HPDE6-E6E7 (cell line): ENCODE data around the gene SLC1A7.

Experiments used
- DNase-seq: peaks from one replicate; pipeline ENCODE4 v3.0.0; 2011; ENCODE audit warnings: missing footprints; ENCODE audit errors: extremely low spot score

SLC1A7 gene

DNA sequence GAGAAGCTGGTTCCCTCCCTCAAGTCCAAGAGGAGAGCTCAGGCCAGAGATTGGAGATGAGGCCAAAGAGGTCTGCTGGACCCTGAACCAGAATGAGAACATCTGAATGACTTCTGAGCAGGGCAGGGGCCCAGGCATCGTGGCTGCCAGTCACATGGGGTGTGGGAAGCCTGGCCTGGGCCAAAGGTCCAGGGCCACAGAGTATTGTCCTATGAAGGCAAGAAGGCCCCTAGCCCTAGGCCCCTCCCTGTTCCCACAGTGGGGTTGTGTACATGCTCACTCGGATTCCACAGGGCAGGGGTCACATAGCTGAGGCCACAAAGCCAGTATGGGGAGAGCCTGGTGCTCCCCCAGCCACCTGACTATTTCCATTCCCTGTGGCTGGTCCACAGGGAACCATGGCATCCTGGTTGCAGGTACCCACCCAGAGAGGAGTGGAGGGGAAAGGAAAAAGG is 18.5 kb upstream of the SLC1A7 start:
- no peak for DNase-seq

DNA sequence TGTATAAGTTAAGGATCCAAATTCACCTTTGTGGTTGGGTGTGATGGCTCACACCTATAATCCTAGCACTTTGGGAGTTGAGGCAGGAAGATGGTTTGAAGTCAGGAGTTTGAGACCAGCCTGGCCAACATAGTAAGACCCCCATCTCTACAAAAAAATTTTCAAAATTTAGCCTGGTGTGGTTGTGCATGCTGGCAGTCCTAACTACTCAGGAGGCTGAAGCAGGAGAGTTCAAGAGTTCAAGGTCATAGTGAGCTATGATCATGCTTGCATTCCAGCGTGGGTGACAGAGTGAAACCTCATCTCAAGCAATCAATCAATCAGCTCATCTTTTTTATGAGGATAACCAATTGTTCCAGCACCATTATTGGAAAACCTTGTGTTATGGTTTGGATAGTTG is 16.5 kb upstream of the SLC1A7 start:
- no peak for DNase-seq

DNA sequence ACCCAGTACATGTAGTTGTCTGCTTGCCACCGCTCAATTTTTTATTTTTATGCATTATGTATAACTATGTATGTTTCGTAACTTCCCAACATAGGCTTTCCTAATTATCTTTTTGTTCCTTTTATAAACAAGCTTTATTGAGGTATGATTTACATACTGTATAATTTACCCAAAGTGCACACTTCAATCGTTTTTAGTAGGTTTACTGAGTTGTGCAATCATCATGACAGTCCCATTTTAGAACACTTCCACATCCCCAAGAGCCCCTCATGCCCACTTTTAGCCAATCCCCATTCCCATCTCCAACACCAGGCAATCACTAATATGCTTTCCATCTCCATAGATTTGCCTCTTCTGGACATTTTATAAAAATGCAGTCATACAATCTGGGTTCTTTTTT is 14.3 kb upstream of the SLC1A7 start:
- DNase-seq = no peak

DNA sequence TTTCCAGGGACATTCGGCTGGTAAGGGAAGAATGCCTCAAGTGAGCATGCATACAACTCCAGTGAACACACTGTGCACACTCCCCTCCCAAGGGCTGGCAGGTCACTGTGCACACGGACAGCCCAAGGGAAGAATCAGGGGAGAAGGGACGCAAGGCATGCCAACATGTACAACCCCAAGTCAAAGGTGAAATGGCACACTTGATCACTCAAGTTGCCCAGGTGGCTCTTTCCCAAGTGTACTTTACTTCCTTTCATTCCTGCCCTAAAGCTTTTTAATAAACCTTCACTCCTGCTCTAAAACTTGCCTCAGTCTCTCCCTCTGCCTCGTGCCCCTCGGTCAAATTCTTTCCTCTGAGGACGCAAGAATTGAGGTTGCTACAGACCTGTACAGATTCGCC is 13.5 kb upstream of the SLC1A7 start:
- DNase-seq = no peak

DNA sequence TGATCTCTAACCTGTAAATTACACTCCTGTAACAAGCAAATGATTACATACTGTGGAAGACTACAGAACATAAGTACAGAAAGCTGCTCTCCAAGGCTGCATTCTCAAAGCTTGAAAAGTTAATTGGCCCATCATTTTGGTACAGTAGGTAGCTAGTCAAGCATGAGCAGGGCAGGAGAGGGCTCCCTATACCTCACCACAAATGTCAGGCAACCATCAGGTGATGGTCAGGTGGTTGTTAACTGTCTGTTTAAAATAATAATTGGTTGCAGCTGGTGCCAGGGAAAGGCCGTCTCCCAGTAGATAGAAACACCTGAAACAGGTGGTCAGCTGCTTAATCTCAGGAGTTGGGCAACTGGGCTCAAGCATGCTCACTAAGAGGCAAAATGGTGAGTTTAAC is 13.1 kb upstream of the SLC1A7 start:
- no peak for DNase-seq

DNA sequence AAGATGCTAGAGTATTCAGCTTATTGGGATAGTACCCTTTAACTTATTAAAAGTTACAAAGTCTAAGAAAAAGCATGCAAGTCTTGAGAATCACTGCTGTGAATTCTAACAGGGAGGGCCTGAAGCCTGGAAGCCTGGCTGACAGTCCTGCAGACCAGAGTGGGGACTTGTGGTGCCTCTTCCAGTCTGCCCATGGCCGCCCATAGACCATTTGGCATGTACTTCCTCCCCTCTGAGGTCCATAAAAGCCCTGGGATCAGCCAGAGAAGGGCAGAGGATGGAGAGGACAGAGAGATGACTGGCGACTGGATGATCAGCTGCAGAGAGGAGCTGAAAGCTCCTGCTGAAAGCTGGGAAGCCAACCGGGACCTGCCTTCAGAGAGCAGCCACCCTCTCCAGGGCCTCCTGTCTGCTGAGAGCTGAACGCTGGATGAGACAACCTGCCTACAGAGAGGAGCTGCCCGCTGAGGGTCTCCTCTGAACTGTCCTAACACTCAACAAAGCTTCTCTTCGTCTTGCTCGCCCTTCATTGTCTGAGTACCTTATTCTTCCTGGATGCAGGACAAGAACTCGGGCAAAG is 12.5 kb upstream of the SLC1A7 start:
- DNase-seq = no peak

DNA sequence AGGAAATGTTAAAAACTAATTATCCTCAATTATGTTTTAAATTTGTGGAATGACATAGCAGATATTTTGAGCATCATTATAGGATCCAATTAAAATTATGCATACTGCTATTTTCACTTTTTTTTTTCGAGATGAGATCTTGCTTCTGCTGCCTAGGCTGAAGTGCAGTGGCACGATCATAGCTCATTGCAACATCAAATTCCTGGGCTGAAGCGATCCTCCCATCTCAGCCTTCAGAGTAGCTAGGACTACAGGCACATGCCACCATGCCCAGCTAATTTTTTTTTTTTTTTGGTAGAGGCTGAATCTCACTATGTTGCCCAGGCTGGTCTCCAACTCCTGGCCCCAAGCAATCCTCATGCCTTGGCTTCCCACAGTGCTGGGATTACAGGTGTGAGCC is 11.3 kb upstream of the SLC1A7 start:
- DNase-seq = no peak

DNA sequence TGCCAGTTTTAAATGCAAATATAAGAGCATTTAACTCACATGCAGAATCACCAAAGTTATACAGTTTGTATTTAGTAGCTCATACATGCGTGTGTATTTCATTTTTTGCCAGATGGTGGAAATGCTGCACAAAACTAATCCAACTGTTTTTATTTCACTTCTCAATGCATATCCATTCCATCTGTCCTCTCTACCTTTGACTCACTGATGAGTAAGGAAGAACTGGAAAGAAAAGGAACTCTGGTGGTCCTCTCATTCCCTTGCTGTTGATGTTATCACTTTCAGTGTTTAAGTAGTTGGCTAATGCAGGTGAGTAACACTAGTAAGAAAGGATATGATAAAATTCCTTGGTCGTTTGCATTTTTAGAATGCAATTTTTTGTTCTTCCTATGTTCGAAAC is 5.7 kb upstream of the SLC1A7 start:
- DNase-seq = no peak

DNA sequence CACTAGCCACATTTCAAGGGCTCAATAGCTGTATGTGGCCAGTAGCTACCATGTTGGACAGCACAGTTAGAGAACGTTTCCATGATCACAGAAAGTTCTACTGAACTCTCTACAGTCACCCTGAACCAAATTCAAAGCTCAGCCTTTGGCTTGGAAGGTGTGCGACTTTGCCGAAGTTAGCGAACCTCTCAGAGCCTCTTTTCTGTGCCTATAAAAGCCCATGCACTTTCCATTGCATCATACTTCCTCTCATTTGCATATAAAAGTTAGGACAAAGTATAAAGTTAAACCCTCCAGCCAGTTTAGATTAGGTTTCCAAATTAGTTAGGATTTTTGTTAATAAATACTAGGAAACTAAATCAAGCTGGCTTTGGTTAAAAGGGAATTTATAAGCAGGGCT is 4.7 kb upstream of the SLC1A7 start:
- DNase-seq = no peak

DNA sequence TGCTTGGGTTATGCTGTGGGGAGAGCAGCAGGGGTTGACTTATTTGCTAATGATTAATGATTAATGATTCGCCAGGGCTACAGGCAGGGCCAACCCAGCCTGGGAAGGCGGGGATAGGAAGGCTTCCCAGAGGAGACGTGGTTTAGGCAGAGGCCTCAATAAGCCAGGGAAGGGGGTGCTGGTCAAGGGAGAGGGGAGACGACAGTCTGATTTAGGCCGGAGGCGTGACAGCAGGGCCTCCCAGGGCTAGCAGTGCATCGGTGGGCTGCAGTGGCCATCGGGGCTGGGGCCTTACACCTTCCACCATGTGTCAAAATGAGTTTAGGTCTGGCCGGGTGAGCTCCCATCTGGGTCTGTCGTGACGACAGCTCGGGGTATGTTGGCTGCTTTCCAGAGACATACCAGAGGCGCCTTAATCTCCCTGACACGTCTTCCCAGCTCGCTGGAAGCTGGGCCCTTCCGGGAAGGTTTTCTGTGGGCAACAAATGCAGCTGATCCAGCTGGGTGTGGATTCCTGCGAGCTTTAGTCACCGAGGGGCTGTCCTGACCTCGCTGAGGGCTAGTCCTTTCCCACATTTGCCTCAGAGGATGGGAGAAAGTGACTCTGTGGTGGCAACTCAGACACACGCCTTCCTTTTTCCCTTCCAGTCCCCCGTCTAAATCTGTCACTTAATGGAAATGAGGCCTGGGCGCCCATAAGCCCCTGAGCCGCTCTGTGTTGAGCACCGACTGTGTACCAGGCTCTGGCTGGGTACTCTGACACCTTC is 3.7 kb upstream of the SLC1A7 start:
- peak; percentile 97 for DNase-seq

DNA sequence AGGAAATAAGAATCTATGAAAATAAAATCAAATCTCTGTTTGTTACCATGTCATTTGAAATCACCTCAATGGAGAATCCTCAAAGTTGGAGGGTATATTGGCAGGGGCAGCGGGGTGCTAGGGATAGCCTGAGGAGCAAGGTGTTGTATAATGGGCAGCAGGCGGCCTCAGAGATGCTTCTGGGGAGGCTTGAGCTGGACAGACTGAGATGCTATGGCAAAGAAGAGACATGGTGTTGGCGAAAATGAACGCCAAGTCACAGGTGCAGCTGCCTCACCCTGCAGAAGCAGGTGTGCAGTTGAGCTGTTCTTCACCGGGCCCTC is 3.1 kb upstream of the SLC1A7 start:
- DNase-seq = no peak

DNA sequence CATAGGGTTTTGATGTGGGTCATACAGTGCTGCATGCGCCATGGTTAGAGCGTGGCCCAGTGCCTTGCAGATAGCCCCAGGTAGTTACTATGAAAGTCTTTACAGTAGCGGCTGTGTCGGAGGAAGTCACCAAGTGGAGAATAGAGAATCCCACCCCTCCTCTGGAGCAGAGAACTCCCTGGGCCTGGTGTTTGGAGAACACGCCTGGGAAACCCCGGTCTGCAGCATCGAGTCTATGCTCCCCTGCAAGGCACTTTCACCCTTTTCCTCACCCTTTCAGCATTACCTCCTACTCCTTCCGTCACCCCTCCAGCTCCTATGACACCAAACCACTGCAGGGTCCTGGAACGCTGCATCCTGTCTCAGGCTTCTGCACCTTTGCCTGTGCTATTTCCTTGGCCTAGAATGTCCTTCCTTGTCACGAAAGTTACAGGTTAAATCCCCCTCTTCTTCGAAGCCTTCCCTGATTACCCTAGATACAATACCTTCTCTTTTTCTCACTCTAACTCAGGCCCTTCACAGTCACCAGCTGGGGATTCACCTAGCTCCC is 2.7 kb upstream of the SLC1A7 start:
- no peak for DNase-seq

DNA sequence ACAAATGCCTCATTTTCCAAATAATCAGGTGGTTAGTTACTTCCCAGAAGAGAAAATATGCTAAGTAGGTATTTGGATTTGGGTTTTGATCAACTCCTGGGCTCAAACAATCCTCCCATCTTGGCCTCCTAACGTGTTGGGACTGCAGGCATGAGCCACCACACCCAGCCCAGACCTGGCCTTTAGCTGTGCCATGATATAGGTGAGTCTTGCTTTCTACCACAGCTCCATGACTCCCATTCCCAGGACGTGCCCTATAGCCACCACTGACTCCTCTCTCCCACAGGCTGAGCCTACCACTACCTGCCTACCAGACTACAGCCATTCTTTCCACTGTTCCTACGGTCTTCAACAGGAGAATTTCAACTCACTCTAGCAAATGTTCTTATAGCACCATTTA is 1.8 kb upstream of the SLC1A7 start:
- no peak for DNase-seq

DNA sequence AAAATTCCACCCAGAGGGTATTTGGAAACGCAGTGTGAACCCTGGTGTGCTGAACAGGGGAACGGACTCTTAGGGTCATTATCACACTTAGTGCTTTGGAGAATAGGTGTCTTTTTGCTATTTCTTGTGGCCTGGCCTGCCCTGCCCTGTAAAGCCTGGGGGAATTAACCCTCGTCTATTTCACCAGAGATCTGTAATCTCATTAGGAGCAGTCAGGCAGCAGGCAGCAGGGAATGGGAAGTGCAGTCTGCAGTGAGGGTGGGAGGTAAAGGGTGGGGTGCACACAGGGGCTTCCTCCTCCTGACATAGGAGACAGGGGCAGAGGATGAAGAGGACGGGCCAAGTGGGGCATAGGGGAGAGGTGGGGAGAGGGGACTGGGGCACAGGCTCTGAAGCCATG is 1.1 kb upstream of the SLC1A7 start:
- DNase-seq = no peak

DNA sequence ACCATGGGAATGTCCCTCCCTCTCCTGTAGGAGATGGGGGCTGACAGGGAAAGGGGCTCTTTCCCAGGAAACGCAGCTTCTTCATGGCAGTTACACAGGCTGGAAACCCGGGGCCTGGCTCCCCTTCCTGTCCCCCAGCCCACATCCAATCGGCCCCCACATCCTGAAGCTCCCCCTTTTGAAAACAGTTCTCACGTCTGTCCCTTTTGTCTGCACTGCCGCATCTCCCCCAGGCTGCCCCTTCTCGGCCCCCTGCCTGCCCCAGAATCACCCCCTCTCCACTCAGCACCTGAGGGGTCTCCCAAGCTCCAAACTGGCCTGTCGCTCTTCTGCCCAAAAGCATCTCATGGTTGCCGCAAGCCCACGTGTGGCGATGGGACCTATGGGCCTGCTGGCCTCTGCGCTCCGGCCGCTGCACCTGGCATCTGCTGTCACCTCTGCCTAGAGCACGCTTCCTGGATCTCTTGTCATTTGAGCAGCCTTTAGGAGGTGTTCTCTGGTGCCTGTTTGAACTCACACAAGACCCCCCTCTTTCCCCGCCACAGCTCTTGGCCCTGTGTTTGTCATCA is 867 bp downstream of the SLC1A7 start:
- DNase-seq = no peak

DNA sequence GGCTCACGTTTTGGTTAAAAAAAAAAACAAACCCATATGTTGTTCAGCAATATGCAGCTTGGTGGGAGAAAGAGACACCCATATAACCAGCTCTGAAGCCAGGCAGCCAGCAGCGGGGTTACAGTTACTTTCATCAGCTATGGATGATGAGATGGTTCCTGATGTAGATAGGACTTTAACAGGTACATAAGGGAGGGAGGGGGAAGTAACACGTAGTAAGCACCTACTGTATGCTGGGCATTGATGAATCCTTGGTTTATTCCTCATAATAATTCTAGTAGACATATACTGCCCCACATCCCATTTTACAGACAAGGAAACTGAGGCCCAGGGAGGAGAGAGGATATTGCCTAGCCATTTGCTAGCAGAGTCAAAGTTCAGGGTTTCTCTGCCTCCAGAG is 2.0 kb downstream of the SLC1A7 start:
- DNase-seq = no peak

DNA sequence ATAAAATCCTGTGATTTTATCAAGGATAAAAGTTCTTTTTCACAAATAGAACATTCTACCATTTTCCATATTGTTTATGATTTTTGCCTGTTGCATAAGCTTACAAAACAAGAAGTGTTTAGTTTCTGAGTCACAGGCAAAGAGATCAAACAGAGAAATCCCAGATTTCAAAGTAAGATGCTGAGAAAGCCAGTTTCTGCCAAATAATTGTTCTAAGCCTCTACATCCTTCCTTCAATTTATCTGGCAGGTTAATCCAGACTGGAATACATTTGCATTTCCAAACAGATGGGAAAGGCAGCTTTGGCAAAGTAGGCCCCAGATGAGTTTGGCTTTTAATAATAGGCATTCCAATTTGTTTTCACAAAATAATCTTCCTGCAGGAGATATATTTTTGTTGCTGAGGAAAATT is 2.5 kb downstream of the SLC1A7 start:
- DNase-seq = no peak

DNA sequence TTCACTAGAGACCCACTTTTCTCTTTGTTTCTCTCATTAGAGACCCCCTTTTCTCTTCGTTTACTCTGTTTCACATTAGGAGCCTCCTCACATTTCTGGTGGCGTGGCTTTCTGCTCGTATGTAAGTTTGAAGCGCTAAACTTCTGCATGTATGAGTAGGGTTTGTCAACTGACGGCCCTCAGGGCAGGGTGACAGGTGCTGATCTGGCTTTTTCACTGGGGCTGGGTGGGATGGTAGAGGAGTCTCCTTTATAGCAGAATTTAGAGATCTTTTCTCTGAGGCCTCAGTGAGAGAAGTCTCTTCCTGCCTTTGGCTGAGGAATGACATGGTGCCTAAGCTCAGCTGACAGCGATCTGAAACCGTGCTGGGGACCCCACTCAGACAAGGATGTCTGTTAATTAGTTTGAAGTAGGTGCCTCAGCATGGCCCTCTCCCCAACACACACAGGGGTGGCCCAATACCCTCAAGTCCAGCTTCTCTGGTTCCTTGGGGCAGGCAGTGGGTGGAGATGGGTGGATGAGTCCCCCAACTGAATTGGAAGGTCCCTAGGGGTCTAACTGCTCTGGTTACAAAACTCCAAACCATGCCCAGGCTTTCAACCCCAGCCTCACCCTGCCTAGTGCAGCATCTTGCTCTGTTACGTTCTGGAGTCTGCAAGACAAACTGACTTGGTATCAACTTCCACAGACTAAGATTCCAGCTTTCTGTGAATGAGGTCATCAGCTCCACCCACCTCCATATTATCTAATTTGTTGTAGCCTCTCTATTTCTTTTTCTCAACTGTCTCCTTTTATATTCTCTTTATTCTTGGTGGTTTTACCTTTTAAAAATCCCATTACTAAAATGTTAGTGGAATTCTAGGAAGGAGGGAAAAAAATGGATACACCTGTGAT is 3.2 kb downstream of the SLC1A7 start:
- DNase-seq = no peak

DNA sequence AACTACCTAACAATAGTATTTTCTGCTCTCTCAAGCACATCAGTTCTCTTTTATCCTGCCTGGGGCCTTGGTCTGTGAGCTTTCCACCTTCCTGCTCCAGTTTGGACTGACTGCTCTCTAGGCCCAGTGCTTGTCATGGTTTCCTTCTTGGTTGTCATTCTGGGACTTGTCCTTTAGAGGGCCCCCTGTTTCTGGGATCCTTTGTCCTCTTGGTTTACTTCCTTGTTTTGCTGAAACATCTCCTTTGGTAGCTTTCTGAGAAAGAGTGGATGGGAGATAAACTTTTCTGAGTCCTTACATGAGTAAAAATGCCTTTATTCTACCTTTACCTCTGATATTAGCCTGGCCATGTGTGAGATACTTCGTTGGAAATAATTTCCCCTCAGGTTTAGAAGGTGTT is 4.7 kb downstream of the SLC1A7 start:
- no peak for DNase-seq

DNA sequence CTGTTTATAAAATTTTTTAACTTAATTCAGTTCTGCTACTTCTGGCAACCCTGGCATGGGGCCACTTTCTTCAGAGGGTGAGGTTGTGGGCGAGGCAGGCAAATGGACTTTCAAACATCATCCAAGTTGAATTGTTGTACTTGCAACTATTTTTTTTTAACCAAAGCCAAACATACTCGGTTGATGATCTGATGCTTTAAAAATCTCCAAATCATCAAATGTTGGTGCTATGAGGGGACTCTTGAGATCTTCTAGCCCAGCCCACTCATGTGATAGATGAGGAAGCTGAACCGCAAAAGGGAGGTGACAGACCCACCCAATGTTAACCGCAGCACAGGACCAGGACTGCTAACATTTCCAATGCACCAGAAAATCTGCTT is 6.7 kb downstream of the SLC1A7 start:
- no peak for DNase-seq

DNA sequence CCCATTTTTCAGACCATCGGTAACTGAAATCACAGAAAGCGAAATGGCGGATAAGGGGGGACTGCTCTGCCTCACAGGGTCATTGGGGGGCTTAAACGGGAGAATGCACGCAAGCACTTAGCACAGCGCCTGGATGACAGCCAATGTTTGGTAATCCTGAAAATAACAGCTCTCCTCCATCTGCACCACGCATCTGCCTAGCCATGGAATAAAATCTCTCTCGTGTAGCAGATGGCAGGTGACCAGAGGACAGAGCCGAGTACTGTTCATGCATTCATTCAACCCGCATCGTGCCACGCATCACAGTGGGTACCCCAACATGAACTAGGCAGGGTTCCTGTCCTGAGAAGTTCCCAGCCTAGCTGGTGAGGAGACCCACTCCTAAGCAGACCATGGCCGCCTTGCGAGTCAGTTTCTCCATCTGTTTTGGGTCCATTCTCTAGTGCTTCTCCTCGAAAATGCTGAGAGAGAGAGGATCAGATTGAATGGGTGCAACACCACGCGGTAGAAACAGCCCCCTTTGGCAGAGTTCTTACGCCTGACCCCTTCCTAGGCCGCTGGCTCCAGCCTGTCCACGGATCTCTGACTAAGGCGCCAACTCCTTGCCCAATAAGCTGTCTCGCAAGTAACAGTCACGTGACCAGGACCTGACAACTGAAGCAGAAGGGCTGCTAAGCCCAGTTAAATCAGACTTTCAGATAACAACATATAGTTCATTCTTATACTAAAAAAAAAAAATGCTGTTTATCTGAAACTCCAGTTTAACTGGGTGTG is 7.3 kb downstream of the SLC1A7 start:
- no peak for DNase-seq
